ENCODE data around the gene SGPL1.

The SGPL1 gene

GRCh38 chr10:70806841-70807240, 8.9 kb upstream of the SGPL1 start:
- no peak overlapping the region for H3K27ac ChIP-seq
- H3K4me2 ChIP-seq: no peak overlapping the region
- no peaks in the 10 kb centered on the region for H3K79me2 ChIP-seq (ENCODE audit: insufficient read depth, low read depth)
- no peaks in the 10 kb centered on the region for H3K36me3 ChIP-seq (ENCODE audit: insufficient read depth)
- no peaks in the 10 kb centered on the region for H3K27me3 ChIP-seq (ENCODE audit: insufficient read depth, low read depth)
- H2AFZ ChIP-seq (ENCODE audit: low read depth): no peak overlapping the region
- no peaks in the 10 kb centered on the region for H4K20me1 ChIP-seq (ENCODE audit: insufficient read depth)
- no peaks in the 10 kb centered on the region for H3K4me1 ChIP-seq (ENCODE audit: low read depth, poor library complexity, severe bottlenecking)
- TF ChIP-seq, protein P1, sequence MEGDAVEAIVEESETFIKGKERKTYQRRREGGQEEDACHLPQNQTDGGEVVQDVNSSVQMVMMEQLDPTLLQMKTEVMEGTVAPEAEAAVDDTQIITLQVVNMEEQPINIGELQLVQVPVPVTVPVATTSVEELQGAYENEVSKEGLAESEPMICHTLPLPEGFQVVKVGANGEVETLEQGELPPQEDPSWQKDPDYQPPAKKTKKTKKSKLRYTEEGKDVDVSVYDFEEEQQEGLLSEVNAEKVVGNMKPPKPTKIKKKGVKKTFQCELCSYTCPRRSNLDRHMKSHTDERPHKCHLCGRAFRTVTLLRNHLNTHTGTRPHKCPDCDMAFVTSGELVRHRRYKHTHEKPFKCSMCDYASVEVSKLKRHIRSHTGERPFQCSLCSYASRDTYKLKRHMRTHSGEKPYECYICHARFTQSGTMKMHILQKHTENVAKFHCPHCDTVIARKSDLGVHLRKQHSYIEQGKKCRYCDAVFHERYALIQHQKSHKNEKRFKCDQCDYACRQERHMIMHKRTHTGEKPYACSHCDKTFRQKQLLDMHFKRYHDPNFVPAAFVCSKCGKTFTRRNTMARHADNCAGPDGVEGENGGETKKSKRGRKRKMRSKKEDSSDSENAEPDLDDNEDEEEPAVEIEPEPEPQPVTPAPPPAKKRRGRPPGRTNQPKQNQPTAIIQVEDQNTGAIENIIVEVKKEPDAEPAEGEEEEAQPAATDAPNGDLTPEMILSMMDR (conservative IDR thresholded peaks at IDR 0.05; ENCODE audit: low read depth, low read length): no peak
- H3K9ac ChIP-seq: no peak overlapping the region
- no peak overlapping the region for H3K4me3 ChIP-seq (IDR thresholded peaks at IDR 0.05; ENCODE audit: insufficient read depth, low read depth, low read length)

DNA sequence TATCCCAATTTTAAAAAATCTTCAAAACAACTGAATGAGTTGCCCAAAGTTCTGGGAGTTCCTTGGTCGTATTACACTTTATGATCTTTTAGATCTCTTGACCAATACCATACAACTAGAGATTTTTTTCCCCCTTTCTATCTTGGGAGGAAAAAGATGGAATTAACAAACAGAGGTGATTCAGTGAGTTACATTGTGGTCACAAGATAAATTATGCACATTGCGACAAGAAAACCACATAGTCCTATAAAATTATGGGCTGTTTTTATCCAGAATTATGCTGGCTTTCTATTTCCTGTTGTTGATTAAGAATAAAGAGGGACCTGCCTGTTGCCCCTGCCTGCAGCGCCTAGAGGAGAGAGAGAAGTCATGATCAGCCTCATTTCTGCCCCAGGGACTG, 8.2 kb upstream of the SGPL1 start:
- H3K9ac ChIP-seq: no peak overlapping the region
- H4K20me1 ChIP-seq (ENCODE audit: insufficient read depth): no peaks in the 10 kb centered on the region
- H3K79me2 ChIP-seq (ENCODE audit: insufficient read depth, low read depth): no peaks in the 10 kb centered on the region
- H3K27me3 ChIP-seq (ENCODE audit: insufficient read depth, low read depth): no peaks in the 10 kb centered on the region
- no peaks in the 10 kb centered on the region for H3K36me3 ChIP-seq (ENCODE audit: insufficient read depth)
- H3K4me2 ChIP-seq: no peak overlapping the region
- H3K27ac ChIP-seq: no peak overlapping the region
- no peak overlapping the region for H2AFZ ChIP-seq (ENCODE audit: low read depth)
- no peaks in the 10 kb centered on the region for H3K4me1 ChIP-seq (ENCODE audit: low read depth, poor library complexity, severe bottlenecking)
- H3K4me3 ChIP-seq (IDR thresholded peaks at IDR 0.05; ENCODE audit: insufficient read depth, low read depth, low read length): no peak overlapping the region
- TF ChIP-seq, protein P1 (conservative IDR thresholded peaks at IDR 0.05; ENCODE audit: low read depth, low read length): no peak

GRCh38 chr10:70809011-70809611, 6.6 kb upstream of the SGPL1 start:
- no peak overlapping the region for H3K9ac ChIP-seq
- H3K36me3 ChIP-seq (ENCODE audit: insufficient read depth): no peaks in the 10 kb centered on the region
- no peaks in the 10 kb centered on the region for H3K79me2 ChIP-seq (ENCODE audit: insufficient read depth, low read depth)
- no peak overlapping the region for H3K27ac ChIP-seq
- no peak overlapping the region for H3K4me2 ChIP-seq
- no peaks in the 10 kb centered on the region for H3K27me3 ChIP-seq (ENCODE audit: insufficient read depth, low read depth)
- H4K20me1 ChIP-seq (ENCODE audit: insufficient read depth): no peaks in the 10 kb centered on the region
- H3K4me3 ChIP-seq (IDR thresholded peaks at IDR 0.05; ENCODE audit: insufficient read depth, low read depth, low read length): no peak overlapping the region
- TF ChIP-seq, protein P1 (conservative IDR thresholded peaks at IDR 0.05; ENCODE audit: low read depth, low read length): no peak
- H3K4me1 ChIP-seq (ENCODE audit: low read depth, poor library complexity, severe bottlenecking): no peaks in the 10 kb centered on the region
- H2AFZ ChIP-seq (ENCODE audit: low read depth): no peak overlapping the region

DNA sequence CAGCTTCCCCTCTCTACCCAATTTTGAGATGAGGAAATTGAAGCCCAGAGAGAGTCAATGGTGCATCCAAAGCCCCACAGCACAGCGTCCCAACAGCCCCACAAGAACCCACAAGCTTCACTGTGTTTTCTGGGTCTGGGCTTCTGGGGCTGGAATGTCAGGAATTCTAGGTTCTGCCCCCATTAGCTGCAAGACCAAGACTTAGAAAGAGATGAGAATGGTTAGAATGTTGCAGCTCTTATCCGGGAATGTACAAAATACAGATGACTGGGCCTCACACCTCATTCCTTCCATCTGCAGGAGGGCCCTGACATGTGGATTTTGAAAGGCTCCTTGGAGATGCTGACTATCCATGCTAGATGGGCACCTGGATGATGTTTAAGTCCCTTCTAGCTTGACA, 6.0 kb upstream of the SGPL1 start:
- TF ChIP-seq, protein P1 (conservative IDR thresholded peaks at IDR 0.05; ENCODE audit: low read depth, low read length): no peak
- Histone ChIP-seq H3K27ac (no peak overlapping the region), H3K36me3 (ENCODE audit: insufficient read depth) (no peaks in the 10 kb centered on the region), H3K4me2 (no peak overlapping the region), H3K9ac (no peak overlapping the region), H3K4me1 (ENCODE audit: low read depth, poor library complexity, severe bottlenecking) (no peaks in the 10 kb centered on the region), H3K79me2 (ENCODE audit: insufficient read depth, low read depth) (no peaks in the 10 kb centered on the region), H2AFZ (ENCODE audit: low read depth) (no peak overlapping the region), H3K27me3 (ENCODE audit: insufficient read depth, low read depth) (no peaks in the 10 kb centered on the region), H4K20me1 (ENCODE audit: insufficient read depth) (no peaks in the 10 kb centered on the region), H3K4me3 (IDR thresholded peaks at IDR 0.05; ENCODE audit: insufficient read depth, low read depth, low read length) (no peak overlapping the region)
